Nephron (organoid): ENCODE measurements around the gene ALAS1.
"Not testable (repeated sequence)": the region's sequence is repeated elsewhere in the genome, so short reads cannot be mapped to it uniquely, and the experiment has no call there.

Experiments used
- H3K27ac Mint-ChIP-seq, 3 experiments: 2 replicates each; pipeline ENCODE4 v1.8.0; 2020; ENCODE audit warnings: mixed read lengths in 3 of 3, mild to moderate bottlenecking in 2 of 3, moderate library complexity in 1 of 3
- H3K27me3 Mint-ChIP-seq: 2 replicates; pipeline ENCODE4 v1.8.0; 2021; ENCODE audit warnings: low read depth, mild to moderate bottlenecking, moderate library complexity, mixed read lengths
- H3K36me3 Mint-ChIP-seq: 2 replicates; pipeline ENCODE4 v1.8.0; 2020; ENCODE audit warnings: low read depth, mixed read lengths
- H3K4me1 Mint-ChIP-seq: 2 replicates; pipeline ENCODE4 v1.8.0; 2020; ENCODE audit warnings: mixed read lengths
- H3K4me3 Mint-ChIP-seq, 3 experiments: 2 replicates each; pipeline ENCODE4 v1.8.0; 2020; ENCODE audit warnings: mild to moderate bottlenecking in 3 of 3, mixed read lengths in 3 of 3, moderate library complexity in 2 of 3
- H3K9me3 Mint-ChIP-seq: 2 replicates; pipeline ENCODE4 v1.8.0; 2020; ENCODE audit warnings: mixed read lengths
- TF ChIP-seq, protein P1 (sequence below), 3 experiments: fragments of 200-600 bp; sonication (generic); IDR thresholded peaks; one replicate each; pipeline ENCODE4 v1.5.0; 2021; ENCODE audit warnings: antibody characterized with exemption in 3 of 3; ENCODE audit not compliant: unreplicated experiment in 3 of 3

ALAS1 gene

DNA sequence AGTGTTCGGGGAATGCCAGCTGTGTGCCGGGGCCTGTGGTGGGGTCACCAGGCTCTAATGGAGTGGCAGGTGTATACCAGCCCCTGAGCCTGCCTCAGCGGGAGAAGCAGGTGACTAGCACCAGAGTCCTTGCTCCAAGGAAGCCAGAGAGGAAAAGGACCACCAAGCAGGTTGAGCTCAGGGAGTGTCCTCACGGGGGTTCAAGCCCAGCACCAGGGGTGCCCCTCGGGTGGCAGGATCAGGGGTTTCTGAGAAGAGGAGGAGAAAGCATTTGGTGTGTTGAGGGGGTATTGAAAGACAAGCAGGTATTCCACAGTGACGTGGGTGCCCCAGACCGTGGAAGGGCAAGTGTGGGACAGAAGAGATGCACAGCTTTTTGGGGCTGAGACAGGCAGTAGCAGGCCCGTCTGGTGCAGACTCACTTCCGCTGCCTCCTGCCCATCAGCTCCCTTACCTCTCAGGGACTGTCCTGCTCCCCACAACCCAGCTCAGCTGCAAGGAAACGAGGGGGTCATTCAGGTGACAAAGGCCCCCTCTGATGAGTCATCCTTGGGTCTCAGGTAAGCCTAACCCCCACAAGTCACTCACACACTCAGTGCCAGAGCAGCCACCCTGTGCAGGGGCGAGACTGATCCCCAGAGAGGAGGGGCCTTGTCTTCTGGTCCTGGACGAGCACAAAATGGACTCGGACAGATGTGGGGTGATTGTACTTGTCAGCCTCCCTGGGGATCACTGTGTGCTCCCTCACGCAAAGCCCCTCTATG lies 22.4 kb upstream of the ALAS1 start:
- Mint-ChIP-seq H3K27me3 (peaks cover 17% of the 10 kb centered on the region), H3K4me1 (peaks cover 15% of the 10 kb centered on the region), H3K36me3 (no peaks in the 10 kb centered on the region), H3K9me3 (no peaks in the 10 kb centered on the region), H3K4me3 (no peak overlapping the region), H3K27ac (no peak overlapping the region)
- TF ChIP-seq, protein P1, sequence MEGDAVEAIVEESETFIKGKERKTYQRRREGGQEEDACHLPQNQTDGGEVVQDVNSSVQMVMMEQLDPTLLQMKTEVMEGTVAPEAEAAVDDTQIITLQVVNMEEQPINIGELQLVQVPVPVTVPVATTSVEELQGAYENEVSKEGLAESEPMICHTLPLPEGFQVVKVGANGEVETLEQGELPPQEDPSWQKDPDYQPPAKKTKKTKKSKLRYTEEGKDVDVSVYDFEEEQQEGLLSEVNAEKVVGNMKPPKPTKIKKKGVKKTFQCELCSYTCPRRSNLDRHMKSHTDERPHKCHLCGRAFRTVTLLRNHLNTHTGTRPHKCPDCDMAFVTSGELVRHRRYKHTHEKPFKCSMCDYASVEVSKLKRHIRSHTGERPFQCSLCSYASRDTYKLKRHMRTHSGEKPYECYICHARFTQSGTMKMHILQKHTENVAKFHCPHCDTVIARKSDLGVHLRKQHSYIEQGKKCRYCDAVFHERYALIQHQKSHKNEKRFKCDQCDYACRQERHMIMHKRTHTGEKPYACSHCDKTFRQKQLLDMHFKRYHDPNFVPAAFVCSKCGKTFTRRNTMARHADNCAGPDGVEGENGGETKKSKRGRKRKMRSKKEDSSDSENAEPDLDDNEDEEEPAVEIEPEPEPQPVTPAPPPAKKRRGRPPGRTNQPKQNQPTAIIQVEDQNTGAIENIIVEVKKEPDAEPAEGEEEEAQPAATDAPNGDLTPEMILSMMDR (IDR thresholded peaks at IDR 0.05; ENCODE audit: unreplicated experiment in 3 of 3): no peak

GRCh38 chr3:52176180-52176752 lies 21.7 kb upstream of the ALAS1 start:
- Mint-ChIP-seq H3K9me3 (no peaks in the 10 kb centered on the region), H3K4me1 (peaks cover 15% of the 10 kb centered on the region), H3K36me3 (no peaks in the 10 kb centered on the region), H3K4me3 (no peak overlapping the region), H3K27me3 (peaks cover 17% of the 10 kb centered on the region), H3K27ac (peak overlapping the region in 1 of 3 experiments; percentile 10)
- TF ChIP-seq, protein P1 (IDR thresholded peaks at IDR 0.05; ENCODE audit: unreplicated experiment in 3 of 3): no peak

DNA sequence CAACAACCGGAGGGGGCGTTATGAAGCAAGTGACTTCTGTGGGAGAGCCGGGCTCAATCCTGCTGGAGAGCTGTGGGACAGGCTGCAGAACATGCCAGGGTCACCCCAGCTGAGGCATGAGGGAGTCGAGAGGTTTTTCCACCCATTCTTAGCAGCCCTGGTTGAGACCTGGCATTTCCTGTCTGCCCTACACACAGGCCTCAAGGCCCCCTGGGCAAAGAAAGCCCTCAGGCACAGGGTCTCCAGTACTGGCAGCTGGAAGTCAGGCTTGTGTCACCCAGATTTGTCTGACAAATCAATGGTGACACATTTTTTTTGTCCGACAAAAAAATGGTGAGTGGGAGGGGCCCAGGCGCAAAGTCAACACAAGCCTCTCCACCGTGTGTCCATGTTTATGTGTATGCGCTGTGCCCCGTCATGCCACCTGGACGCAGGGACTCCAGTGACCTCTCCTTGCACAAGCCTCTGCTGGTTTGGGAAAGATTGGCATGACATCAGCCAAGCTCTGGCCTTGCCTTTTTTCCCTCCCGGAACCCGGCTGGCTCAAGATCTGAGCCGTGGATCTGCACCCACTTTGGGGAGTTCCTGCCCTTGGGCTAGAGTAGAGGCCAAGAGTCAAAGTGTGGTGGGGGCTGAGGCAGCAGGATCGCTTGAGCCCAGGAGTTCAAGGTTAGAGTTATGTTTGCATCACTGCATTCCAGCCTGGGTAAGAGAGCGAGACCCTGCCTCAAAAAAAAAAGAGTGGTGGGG lies 20.8 kb upstream of the ALAS1 start:
- Mint-ChIP-seq H3K4me3 (no peak overlapping the region), H3K9me3 (no peaks in the 10 kb centered on the region), H3K27me3 (peaks cover 17% of the 10 kb centered on the region), H3K27ac (peak overlapping the region in 2 of 3 experiments; percentile 10 to 59), H3K4me1 (peaks cover 15% of the 10 kb centered on the region), H3K36me3 (no peaks in the 10 kb centered on the region)
- TF ChIP-seq, protein P1 (IDR thresholded peaks at IDR 0.05; ENCODE audit: unreplicated experiment in 3 of 3): no peak

- no peaks in the 10 kb centered on the region for H3K36me3 Mint-ChIP-seq
- no peaks in the 10 kb centered on the region for H3K9me3 Mint-ChIP-seq
- TF ChIP-seq, protein P1 (IDR thresholded peaks at IDR 0.05; ENCODE audit: unreplicated experiment in 3 of 3): no peak
- peaks cover 15% of the 10 kb centered on the region for H3K4me1 Mint-ChIP-seq
- H3K27ac Mint-ChIP-seq: peak overlapping the region in 1 of 3 experiments; percentile 59
- peaks cover 17% of the 10 kb centered on the region for H3K27me3 Mint-ChIP-seq
- H3K4me3 Mint-ChIP-seq: no peak overlapping the region
Observed at GRCh38 chr3:52177701-52178042, 20.3 kb upstream of the ALAS1 start.

- not testable (repeated sequence) for H3K36me3 Mint-ChIP-seq, H3K27ac Mint-ChIP-seq, H3K9me3 Mint-ChIP-seq, H3K4me3 Mint-ChIP-seq
- Mint-ChIP-seq H3K27me3 (peaks cover 17% of the 10 kb centered on the region), H3K4me1 (peaks cover 15% of the 10 kb centered on the region)
Observed at GRCh38 chr3:52178126-52178525, 19.8 kb upstream of the ALAS1 start.

DNA sequence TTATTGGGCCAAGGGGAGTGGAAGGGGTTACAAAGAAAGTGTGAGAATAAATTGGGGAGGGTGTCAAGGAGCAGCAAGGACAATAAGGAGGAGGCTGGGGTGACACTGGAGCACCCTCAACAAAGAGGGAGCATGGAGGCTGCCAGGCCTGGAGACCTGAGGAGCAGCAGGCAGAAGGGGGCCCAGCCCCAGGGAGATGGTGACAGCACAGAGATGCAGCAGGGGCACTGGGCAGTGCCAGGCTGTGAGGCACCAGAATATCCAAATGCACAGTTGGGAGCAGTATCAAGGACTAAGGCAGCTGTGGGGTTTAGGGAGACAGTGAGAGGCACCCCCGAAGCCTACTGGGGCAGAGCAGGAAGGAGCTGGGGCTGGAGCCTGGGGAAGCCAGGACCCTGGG lies 19.4 kb upstream of the ALAS1 start:
- Mint-ChIP-seq H3K9me3 (no peaks in the 10 kb centered on the region), H3K27ac (no peak overlapping the region), H3K27me3 (peaks cover 21% of the 10 kb centered on the region), H3K4me1 (peaks cover 15% of the 10 kb centered on the region), H3K4me3 (no peak overlapping the region), H3K36me3 (no peaks in the 10 kb centered on the region)
- TF ChIP-seq, protein P1 (IDR thresholded peaks at IDR 0.05; ENCODE audit: unreplicated experiment in 3 of 3): no peak
